CD8-positive, alpha-beta T cell (primary cell): ENCODE data around the gene UBE2M. TPM values are rescaled to one million over a fixed set of nuclear protein-coding genes. Genes with fewer than 3 reads are reported as not detected.

Experiments used
- microRNA-seq: library from miRNA; unstranded; fragments of <30 nt; microRNA quantifications from one replicate; pipeline ENCODE4 v1.2.0, GENCODE V29; 2022; ENCODE audit warnings: borderline microRNAs expressed
- total RNA-seq, 46 experiments: library from RNA in 2 of 46; stranded (reverse) in 2 of 46; gene quantifications; one replicate each; pipeline ENCODE4 v1.2.3 and lab custom pipeline; 2021 to 2026

Gene UBE2M
- total RNA-seq, 2 experiments from 2014 or later, result 26.9 to 29.5 TPM

Small RNA genes lying within 50 kb of the gene (microRNA-seq; reads per million reads assigned to microRNA genes)
- 0.51 reads per million for gene MIR6807

Other genes with a start within 250 kb of the UBE2M start
- 1 to 10 TPM; 1.7 to 2.2 TPM for gene ZSCAN22, start 231.6 kb downstream of the UBE2M start, total RNA-seq
- 10 to 100 TPM; 29.3 to 29.9 TPM for gene A1BG, start 205.1 kb downstream of the UBE2M start, total RNA-seq
- 1 to 10 TPM in 1 of 2 experiments, under 1 TPM in 1; 0.79 to 1.2 TPM for gene ZNF497, start 195.9 kb downstream of the UBE2M start, total RNA-seq
- gene ZNF837, start 177.6 kb downstream of the UBE2M start, total RNA-seq, result 1 to 10 TPM; 1.2 to 1.3 TPM
- gene RPS5, start 171.3 kb downstream of the UBE2M start, total RNA-seq, result 1,000 to 10,000 TPM; 1,884 to 1,887 TPM
- gene RNF225, start 163.0 kb downstream of the UBE2M start, total RNA-seq, result under 1 TPM in 1 of 2 experiments, not detected in 1; 0.76 TPM
- gene ZNF584, start 150.0 kb downstream of the UBE2M start, total RNA-seq, result 1 to 10 TPM; 1.2 to 1.7 TPM
- 1 to 10 TPM in 1 of 2 experiments, under 1 TPM in 1; 0.75 to 1.3 TPM for gene ZNF132, start 118.5 kb downstream of the UBE2M start, total RNA-seq
- gene ZNF324B, start 107.0 kb downstream of the UBE2M start, total RNA-seq, result 1 to 10 TPM; 6.2 to 6.5 TPM
- 10 to 100 TPM; 26.9 to 30.5 TPM for gene ZNF324, start 91.5 kb downstream of the UBE2M start, total RNA-seq
- gene ZNF446, start 82.3 kb downstream of the UBE2M start, total RNA-seq, result 10 to 100 TPM; 14.6 to 16.5 TPM
- 1 to 10 TPM; 5.5 to 7.9 TPM for gene SLC27A5, start 46.6 kb downstream of the UBE2M start, total RNA-seq
- gene ZBTB45, start 38.8 kb downstream of the UBE2M start, total RNA-seq, result 1 to 10 TPM; 4.8 to 5.6 TPM
- 100 to 1,000 TPM; 525 to 549 TPM for gene TRIM28, start 14.5 kb downstream of the UBE2M start, total RNA-seq
- gene CHMP2A, start 3.5 kb downstream of the UBE2M start, total RNA-seq, result 10 to 100 TPM; 41.5 to 51.7 TPM
- gene MZF1, start 14.7 kb upstream of the UBE2M start, total RNA-seq, result 10 to 100 TPM; 14.1 to 15.0 TPM